CD14-positive monocyte (primary cell): ENCODE measurements around the gene VWA5A. TPM values are rescaled to one million over a fixed set of nuclear protein-coding genes. Genes with fewer than 3 reads are reported as not detected.

Source experiments
- DNase-seq, 3 donors: peaks; one replicate each; pipeline ENCODE4 v3.0.0-alpha.2; 2011 to 2022
- H2AFZ ChIP-seq: 2 replicates; pipeline ENCODE4 v1.6.0; 2012; ENCODE audit warnings: mild to moderate bottlenecking, low read depth, low read length, inconsistent platforms; ENCODE audit not compliant: insufficient read depth, poor library complexity, severe bottlenecking
- H3K27ac ChIP-seq, 2 donors: 1 replicate in 1 of 2; 2 replicates in 1 of 2; pipeline ENCODE4 v1.5.1; 2012 to 2013; ENCODE audit warnings: low read length in 2 of 2, control low read depth in 1 of 2, inconsistent platforms in 1 of 2, low read depth in 1 of 2, mild to moderate bottlenecking in 1 of 2
- H3K27me3 ChIP-seq, 2 donors: one replicate each; pipeline versions ENCODE4 v1.6.0 to v1.6.1; 2011 to 2013; ENCODE audit warnings: low read length in 2 of 2; ENCODE audit not compliant: control insufficient read depth in 2 of 2, insufficient read depth in 2 of 2
- H3K36me3 ChIP-seq, 2 donors: replicated peaks in 1 of 2; 1 replicate in 1 of 2; 2 replicates in 1 of 2; pipeline versions ENCODE4 v1.5.1 to v1.6.1; 2012 to 2013; ENCODE audit warnings: low read length in 2 of 2, control low read depth in 1 of 2, inconsistent platforms in 1 of 2, mild to moderate bottlenecking in 1 of 2; ENCODE audit not compliant: insufficient read depth in 2 of 2, control insufficient read depth in 1 of 2
- H3K4me1 ChIP-seq, 2 donors: 1 replicate in 1 of 2; 2 replicates in 1 of 2; pipeline versions ENCODE4 v1.5.1 to v1.6.1; 2012 to 2013; ENCODE audit warnings: low read length in 2 of 2, control low read depth in 1 of 2, inconsistent platforms in 1 of 2, mild to moderate bottlenecking in 1 of 2, moderate library complexity in 1 of 2; ENCODE audit not compliant: insufficient read depth in 2 of 2, control insufficient read depth in 1 of 2
- H3K4me2 ChIP-seq: replicated peaks from 2 replicates; pipeline ENCODE3; 2012; ENCODE audit warnings: low read length, moderate library complexity, mild to moderate bottlenecking; ENCODE audit not compliant: poor library complexity, severe bottlenecking; ENCODE audit errors: extremely low read depth
- H3K4me3 ChIP-seq, 3 experiments: fragments of 200-600 bp in 1 of 3; sonication (generic) in 1 of 3; replicated peaks in 1 of 3; 1 replicate in 2 of 3; 2 replicates in 1 of 3; pipeline ENCODE4 v1.5.1; 2011 to 2013; ENCODE audit warnings: low read length in 3 of 3, mild to moderate bottlenecking in 3 of 3, control low read depth in 2 of 3, low read depth in 2 of 3, inconsistent platforms in 1 of 3, moderate library complexity in 1 of 3
- H3K79me2 ChIP-seq: 2 replicates; pipeline ENCODE4 v1.6.0; 2012; ENCODE audit warnings: mild to moderate bottlenecking, control low read depth, inconsistent platforms, low read length, moderate library complexity; ENCODE audit not compliant: insufficient read depth
- H3K9ac ChIP-seq: 2 replicates; pipeline ENCODE4 v1.6.0; 2017; ENCODE audit warnings: low read length, mild to moderate bottlenecking; ENCODE audit not compliant: insufficient read depth, poor library complexity, severe bottlenecking
- H3K9me3 ChIP-seq, 2 donors: replicated peaks in 1 of 2; 1 replicate in 1 of 2; 2 replicates in 1 of 2; pipeline versions ENCODE4 v1.5.1 to v1.6.1; 2012 to 2013; ENCODE audit warnings: low read length in 2 of 2, control low read depth in 1 of 2; ENCODE audit not compliant: control insufficient read depth in 1 of 2, insufficient read depth in 1 of 2
- H4K20me1 ChIP-seq: 2 replicates; pipeline ENCODE4 v1.6.0; 2012; ENCODE audit warnings: mild to moderate bottlenecking, low read length, control low read depth, moderate library complexity; ENCODE audit not compliant: insufficient read depth
- H3K27ac Mint-ChIP-seq, 7 donors: one replicate each; pipeline ENCODE4 v1.8.0; 2020; ENCODE audit warnings: mild to moderate bottlenecking in 7 of 7, mixed read lengths in 7 of 7, moderate library complexity in 6 of 7, inconsistent platforms in 2 of 7
- H3K27me3 Mint-ChIP-seq, 3 donors: one replicate each; pipeline ENCODE4 v1.8.0; 2021 to 2022; ENCODE audit warnings: low read depth in 3 of 3, mild to moderate bottlenecking in 3 of 3, mixed read lengths in 3 of 3, moderate library complexity in 3 of 3, inconsistent platforms in 1 of 3
- H3K36me3 Mint-ChIP-seq, 2 donors: one replicate each; pipeline ENCODE4 v1.8.0; 2020; ENCODE audit warnings: mixed read lengths in 2 of 2, inconsistent platforms in 1 of 2, mild to moderate bottlenecking in 1 of 2
- H3K4me1 Mint-ChIP-seq: one replicate; pipeline ENCODE4 v1.8.0; 2020; ENCODE audit warnings: mild to moderate bottlenecking, mixed read lengths
- H3K4me3 Mint-ChIP-seq, 2 donors: one replicate each; pipeline ENCODE4 v1.8.0; 2020; ENCODE audit warnings: mild to moderate bottlenecking in 2 of 2, mixed read lengths in 2 of 2, moderate library complexity in 1 of 2
- H3K9me3 Mint-ChIP-seq, 7 donors: one replicate each; pipeline ENCODE4 v1.8.0; 2020 to 2022; ENCODE audit warnings: mixed read lengths in 7 of 7, mild to moderate bottlenecking in 6 of 7, moderate library complexity in 6 of 7, inconsistent platforms in 2 of 7
- CTCF ChIP-seq: fragments of 200-600 bp; IDR thresholded peaks from one replicate; pipeline ENCODE4 v1.8.0; 2022; ENCODE audit warnings: antibody characterized with exemption, mild to moderate bottlenecking
- WGBS: methylation state at CpG from one replicate; pipeline ENCODE4 v1.1.5; 2013; ENCODE audit warnings: missing lambda C conversion rate; ENCODE audit not compliant: insufficient coverage; 5-methylcytosine and 5-hydroxymethylcytosine counted together
- intact Hi-C, 2 donors: fragments of 100-400 bp; cut with micrococcal nuclease; formaldehyde crosslinking; loops; one replicate each; pipeline versions ENCODE4 v1.15.0 to v1.15.1; 2023
- polyA plus RNA-seq, 3 donors: library from polyadenylated mRNA; depleted of rRNA in 1 of 3; unstranded in 2 of 3; stranded (reverse) in 1 of 3; fragments of 300-500 nt in 2 of 3; fragments of >200 nt in 1 of 3; fragmentation: Illumina TruSeq in 2 of 3; gene quantifications; 1 replicate in 2 of 3; 2 replicates in 1 of 3; pipeline ENCODE4 v1.2.3, GENCODE V29; 2012 to 2021

VWA5A gene
- polyA plus RNA-seq, 3 donors: 7.6 to 11.2 (median 8.8) TPM

GRCh38 chr11:124070915-124071622 lies 44.2 kb upstream of the VWA5A start:
- Mint-ChIP-seq H3K9me3 (no peaks in the 10 kb centered on the region), H3K4me1 (peaks cover 43% of the 10 kb centered on the region), H3K4me3 (peak overlapping the region; percentile 58 to 76), H3K36me3 (no peaks in the 10 kb centered on the region), H3K27me3 (peaks cover 0 to 2% (median 2%) of the 10 kb centered on the region in 3 donors), H3K27ac (peak overlapping the region; percentile 90 to 94 (median 92))
- DNase-seq: peak; percentile 72 to 82 (median 81)
- peak overlapping the region; percentile 69 for H3K4me2 ChIP-seq
- no peaks in the 10 kb centered on the region for H3K79me2 ChIP-seq
- WGBS: no CpG with 5 or more reads among the region's 8 CpGs
- no peaks in the 10 kb centered on the region for H3K27me3 ChIP-seq
- H3K4me3 ChIP-seq: peak overlapping the region in 1 of 3 experiments; percentile 62
- H3K27ac ChIP-seq: peak overlapping the region in 1 of 2 donors; percentile 82
- peaks cover 36 to 44% of the 10 kb centered on the region in 2 donors for H3K4me1 ChIP-seq
- intact Hi-C loops: loop anchor here (5.0 to 10.0 kb wide), 5 partner anchors 121 to 514 kb away; no protein-coding TSS in a partner anchor
- H4K20me1 ChIP-seq: no peaks in the 10 kb centered on the region
- H3K9me3 ChIP-seq: no peaks in the 10 kb centered on the region
- no peak overlapping the region for H2AFZ ChIP-seq
- H3K9ac ChIP-seq: peak overlapping the region; percentile 34
- peak; percentile 96 for TF ChIP-seq CTCF
- no peaks in the 10 kb centered on the region for H3K36me3 ChIP-seq

- TF ChIP-seq CTCF: peak; percentile 59
- no peak overlapping the region for H3K9ac ChIP-seq
- H3K27me3 ChIP-seq: no peaks in the 10 kb centered on the region
- H3K27ac ChIP-seq: peak overlapping the region in 1 of 2 donors; percentile 82
- intact Hi-C loops: loop anchor here (5.0 to 10.0 kb wide), 5 partner anchors 121 to 513 kb away; no protein-coding TSS in a partner anchor
- Mint-ChIP-seq H3K4me1 (peaks cover 48% of the 10 kb centered on the region), H3K4me3 (no peak overlapping the region), H3K9me3 (no peaks in the 10 kb centered on the region), H3K27ac (peak overlapping the region in 1 of 7 donors; percentile 92), H3K27me3 (peaks cover 0 to 2% (median 2%) of the 10 kb centered on the region in 3 donors), H3K36me3 (no peaks in the 10 kb centered on the region)
- H3K9me3 ChIP-seq: no peaks in the 10 kb centered on the region
- 100% methylated on average over 3 of the region's 4 CpGs for WGBS
- no peak overlapping the region for H2AFZ ChIP-seq
- DNase-seq: no peak
- H3K4me3 ChIP-seq: peak overlapping the region in 1 of 3 experiments; percentile 62
- no peaks in the 10 kb centered on the region for H4K20me1 ChIP-seq
- H3K79me2 ChIP-seq: no peaks in the 10 kb centered on the region
- no peaks in the 10 kb centered on the region for H3K36me3 ChIP-seq
- peak overlapping the region; percentile 69 for H3K4me2 ChIP-seq
- peaks cover 41 to 49% of the 10 kb centered on the region in 2 donors for H3K4me1 ChIP-seq
These were observed 43.7 kb upstream of the VWA5A start for GRCh38 chr11:124071623-124071948.
